ENCODE measurements around the gene TMPRSS3.

TMPRSS3 gene

GRCh38 chr21:42401820-42402251 lies 6.0 kb upstream of the TMPRSS3 start:
- Histone ChIP-seq H3K4me1 (ENCODE audit: control insufficient read depth, low read length) (peaks cover 30% of the 10 kb centered on the region), H3F3A (ENCODE audit: control insufficient read depth, insufficient read depth) (no peaks in the 10 kb centered on the region), H3K27ac (ENCODE audit: low read depth, low read length) (no peak overlapping the region), H3K27me3 (ENCODE audit: control insufficient read depth, low read length) (0 out of 2 replicates have a peak, but pooled peaks cover 2% of the 10 kb centered on the region), H3K79me2 (ENCODE audit: control insufficient read depth, low read length) (no peaks in the 10 kb centered on the region), H3K4me2 (ENCODE audit: low read length) (no peak overlapping the region), H3K36me3 (ENCODE audit: control insufficient read depth, low read length) (no peaks in the 10 kb centered on the region), H4K20me1 (ENCODE audit: control insufficient read depth, insufficient read depth, low read depth, low read length) (no peaks in the 10 kb centered on the region), H3K4me3 (ENCODE audit: low read length) (no peak overlapping the region), H3K9me2 (replicated peaks; ENCODE audit: control insufficient read depth, low read length) (no peaks in the 10 kb centered on the region), H3K9me3 (ENCODE audit: control insufficient read depth, insufficient read depth, low read length) (peaks cover 6% of the 10 kb centered on the region)
- no peak for TF ChIP-seq EZH2phosphoT487 (IDR thresholded peaks at IDR 0.05; ENCODE audit: borderline replicate concordance, low read length)
- TF ChIP-seq CTCF (IDR thresholded peaks at IDR 0.05; ENCODE audit: low read depth, low read length, poor library complexity, severe bottlenecking), result no peak

- peaks cover 6% of the 10 kb centered on the region for H3K9me3 ChIP-seq (ENCODE audit: control insufficient read depth, insufficient read depth, low read length)
- no peak for TF ChIP-seq EZH2phosphoT487 (IDR thresholded peaks at IDR 0.05; ENCODE audit: borderline replicate concordance, low read length)
- TF ChIP-seq CTCF (IDR thresholded peaks at IDR 0.05; ENCODE audit: low read depth, low read length, poor library complexity, severe bottlenecking), result no peak
- H3K4me2 ChIP-seq (ENCODE audit: low read length), result no peak overlapping the region; the same call in 1 of the 2 replicates
- peaks cover 30% of the 10 kb centered on the region for H3K4me1 ChIP-seq (ENCODE audit: control insufficient read depth, low read length)
- no peaks in the 10 kb centered on the region for H3K9me2 ChIP-seq (replicated peaks; ENCODE audit: control insufficient read depth, low read length)
- no peaks in the 10 kb centered on the region for H3K79me2 ChIP-seq (ENCODE audit: control insufficient read depth, low read length)
- H3K36me3 ChIP-seq (ENCODE audit: control insufficient read depth, low read length), result no peaks in the 10 kb centered on the region
- peaks cover 6% of the 10 kb centered on the region; the same call in 1 of the 2 replicates for H3K27me3 ChIP-seq (ENCODE audit: control insufficient read depth, low read length)
- no peak overlapping the region for H3K4me3 ChIP-seq (ENCODE audit: low read length)
- no peak overlapping the region for H3K27ac ChIP-seq (ENCODE audit: low read depth, low read length)
- H3F3A ChIP-seq (ENCODE audit: control insufficient read depth, insufficient read depth), result no peaks in the 10 kb centered on the region
- no peaks in the 10 kb centered on the region for H4K20me1 ChIP-seq (ENCODE audit: control insufficient read depth, insufficient read depth, low read depth, low read length)
Observed at GRCh38 chr21:42401154-42401553, 5.3 kb upstream of the TMPRSS3 start.

- TF ChIP-seq EZH2phosphoT487 (IDR thresholded peaks at IDR 0.05; ENCODE audit: borderline replicate concordance, low read length) (no peak), CTCF (IDR thresholded peaks at IDR 0.05; ENCODE audit: low read depth, low read length, poor library complexity, severe bottlenecking) (no peak)
- Histone ChIP-seq H3K9me3 (ENCODE audit: control insufficient read depth, insufficient read depth, low read length) (peaks cover 6% of the 10 kb centered on the region), H3K79me2 (ENCODE audit: control insufficient read depth, low read length) (no peaks in the 10 kb centered on the region), H3K27me3 (ENCODE audit: control insufficient read depth, low read length) (peaks cover 11% of the 10 kb centered on the region), H4K20me1 (ENCODE audit: control insufficient read depth, insufficient read depth, low read depth, low read length) (no peaks in the 10 kb centered on the region), H3K36me3 (ENCODE audit: control insufficient read depth, low read length) (no peaks in the 10 kb centered on the region), H3K9me2 (replicated peaks; ENCODE audit: control insufficient read depth, low read length) (no peaks in the 10 kb centered on the region), H3K4me1 (ENCODE audit: control insufficient read depth, low read length) (peaks cover 30% of the 10 kb centered on the region), H3K4me2 (ENCODE audit: low read length) (peak overlapping the region; percentile 32), H3K4me3 (ENCODE audit: low read length) (peak overlapping the region; percentile 22; the same call in 1 of the 2 replicates), H3F3A (ENCODE audit: control insufficient read depth, insufficient read depth) (no peaks in the 10 kb centered on the region), H3K27ac (ENCODE audit: low read depth, low read length) (no peak overlapping the region)
Observed at GRCh38 chr21:42400525-42400924, 4.7 kb upstream of the TMPRSS3 start.
